ENCODE results near the gene NDC80.

DNA sequence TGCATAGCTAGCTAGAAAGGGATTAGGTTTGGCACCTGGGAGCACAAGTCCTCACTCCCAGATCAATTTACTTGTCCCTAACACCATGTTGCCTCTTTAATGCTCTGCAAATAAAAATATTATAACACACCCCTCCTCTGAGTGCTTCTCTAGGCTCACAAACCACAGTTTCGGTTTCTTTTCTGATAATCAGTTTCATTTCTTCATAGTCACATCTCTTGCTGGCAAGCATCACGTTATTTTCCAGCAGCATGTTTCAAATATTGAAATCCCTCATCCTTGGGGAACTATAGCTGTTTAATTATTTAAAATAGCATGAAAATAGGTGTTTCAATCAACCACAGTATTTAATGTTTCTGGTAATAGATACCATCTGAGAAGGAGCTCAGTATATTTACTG is 70.3 kb downstream of the NDC80 start:
- TF ChIP-seq, protein P1, sequence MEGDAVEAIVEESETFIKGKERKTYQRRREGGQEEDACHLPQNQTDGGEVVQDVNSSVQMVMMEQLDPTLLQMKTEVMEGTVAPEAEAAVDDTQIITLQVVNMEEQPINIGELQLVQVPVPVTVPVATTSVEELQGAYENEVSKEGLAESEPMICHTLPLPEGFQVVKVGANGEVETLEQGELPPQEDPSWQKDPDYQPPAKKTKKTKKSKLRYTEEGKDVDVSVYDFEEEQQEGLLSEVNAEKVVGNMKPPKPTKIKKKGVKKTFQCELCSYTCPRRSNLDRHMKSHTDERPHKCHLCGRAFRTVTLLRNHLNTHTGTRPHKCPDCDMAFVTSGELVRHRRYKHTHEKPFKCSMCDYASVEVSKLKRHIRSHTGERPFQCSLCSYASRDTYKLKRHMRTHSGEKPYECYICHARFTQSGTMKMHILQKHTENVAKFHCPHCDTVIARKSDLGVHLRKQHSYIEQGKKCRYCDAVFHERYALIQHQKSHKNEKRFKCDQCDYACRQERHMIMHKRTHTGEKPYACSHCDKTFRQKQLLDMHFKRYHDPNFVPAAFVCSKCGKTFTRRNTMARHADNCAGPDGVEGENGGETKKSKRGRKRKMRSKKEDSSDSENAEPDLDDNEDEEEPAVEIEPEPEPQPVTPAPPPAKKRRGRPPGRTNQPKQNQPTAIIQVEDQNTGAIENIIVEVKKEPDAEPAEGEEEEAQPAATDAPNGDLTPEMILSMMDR (IDR thresholded peaks at IDR 0.05): no peak
- no peak for TF ChIP-seq TCF7L2 (IDR thresholded peaks at IDR 0.05; ENCODE audit: low read depth, low read length)
- TF ChIP-seq, protein P2, sequence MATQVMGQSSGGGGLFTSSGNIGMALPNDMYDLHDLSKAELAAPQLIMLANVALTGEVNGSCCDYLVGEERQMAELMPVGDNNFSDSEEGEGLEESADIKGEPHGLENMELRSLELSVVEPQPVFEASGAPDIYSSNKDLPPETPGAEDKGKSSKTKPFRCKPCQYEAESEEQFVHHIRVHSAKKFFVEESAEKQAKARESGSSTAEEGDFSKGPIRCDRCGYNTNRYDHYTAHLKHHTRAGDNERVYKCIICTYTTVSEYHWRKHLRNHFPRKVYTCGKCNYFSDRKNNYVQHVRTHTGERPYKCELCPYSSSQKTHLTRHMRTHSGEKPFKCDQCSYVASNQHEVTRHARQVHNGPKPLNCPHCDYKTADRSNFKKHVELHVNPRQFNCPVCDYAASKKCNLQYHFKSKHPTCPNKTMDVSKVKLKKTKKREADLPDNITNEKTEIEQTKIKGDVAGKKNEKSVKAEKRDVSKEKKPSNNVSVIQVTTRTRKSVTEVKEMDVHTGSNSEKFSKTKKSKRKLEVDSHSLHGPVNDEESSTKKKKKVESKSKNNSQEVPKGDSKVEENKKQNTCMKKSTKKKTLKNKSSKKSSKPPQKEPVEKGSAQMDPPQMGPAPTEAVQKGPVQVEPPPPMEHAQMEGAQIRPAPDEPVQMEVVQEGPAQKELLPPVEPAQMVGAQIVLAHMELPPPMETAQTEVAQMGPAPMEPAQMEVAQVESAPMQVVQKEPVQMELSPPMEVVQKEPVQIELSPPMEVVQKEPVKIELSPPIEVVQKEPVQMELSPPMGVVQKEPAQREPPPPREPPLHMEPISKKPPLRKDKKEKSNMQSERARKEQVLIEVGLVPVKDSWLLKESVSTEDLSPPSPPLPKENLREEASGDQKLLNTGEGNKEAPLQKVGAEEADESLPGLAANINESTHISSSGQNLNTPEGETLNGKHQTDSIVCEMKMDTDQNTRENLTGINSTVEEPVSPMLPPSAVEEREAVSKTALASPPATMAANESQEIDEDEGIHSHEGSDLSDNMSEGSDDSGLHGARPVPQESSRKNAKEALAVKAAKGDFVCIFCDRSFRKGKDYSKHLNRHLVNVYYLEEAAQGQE (IDR thresholded peaks at IDR 0.05; ENCODE audit: insufficient read depth in 1 of 2, low read depth in 2 of 2, low read length in 1 of 2): no peak
- no peak for TF ChIP-seq SIN3A (IDR thresholded peaks at IDR 0.05; ENCODE audit: borderline replicate concordance, insufficient read depth, low read depth, low read length)
- no peak for TF ChIP-seq POLR2AphosphoS5 (IDR thresholded peaks at IDR 0.05; ENCODE audit: low read depth, low read length)

Measured in Panc1 (cell line).